Measurements from ENCODE around the gene ATP6V1B1. TPM values are rescaled to one million over a fixed set of nuclear protein-coding genes. Genes with fewer than 3 reads are reported as not detected.

ATP6V1B1 gene
- polyA plus RNA-seq, 3 donors, result not detected

- peaks cover 46% of the 10 kb centered on the region for H4K20me1 ChIP-seq (ENCODE audit: insufficient read depth, low read length)
- H3K27me3 ChIP-seq (ENCODE audit: control insufficient read depth in 2 of 2, insufficient read depth in 2 of 2, low read length in 2 of 2), result no peaks in the 10 kb centered on the region
- 100% methylated on average over 1 of the region's 1 CpG for WGBS (ENCODE audit: insufficient coverage)
- no peak overlapping the region for H3K4me3 ChIP-seq (replicated peaks in 1 of 3; ENCODE audit: low read depth in 2 of 3, low read length in 3 of 3)
- H3K36me3 ChIP-seq (replicated peaks in 1 of 2; ENCODE audit: control insufficient read depth in 1 of 2, insufficient read depth in 2 of 2, low read length in 2 of 2), result peaks cover 56 to 64% of the 10 kb centered on the region in 2 donors
- H3K4me3 Mint-ChIP-seq, result no peak overlapping the region
- peaks cover 7 to 10% of the 10 kb centered on the region in 2 donors for H3K4me1 ChIP-seq (ENCODE audit: control insufficient read depth in 1 of 2, insufficient read depth in 2 of 2, low read length in 2 of 2)
- peaks cover 10% of the 10 kb centered on the region for H3K79me2 ChIP-seq (ENCODE audit: insufficient read depth, low read length)
- no peaks in the 10 kb centered on the region for H3K9me3 ChIP-seq (replicated peaks in 1 of 2; ENCODE audit: control insufficient read depth in 1 of 2, insufficient read depth in 1 of 2, low read length in 2 of 2)
- intact Hi-C loops (cut with micrococcal nuclease), result no loop called here
- H3K27ac Mint-ChIP-seq, result peak overlapping the region in 1 of 7 donors; percentile 12
- no peak overlapping the region for H2AFZ ChIP-seq (ENCODE audit: insufficient read depth, low read depth, low read length, poor library complexity, severe bottlenecking)
- TF ChIP-seq, protein P1, sequence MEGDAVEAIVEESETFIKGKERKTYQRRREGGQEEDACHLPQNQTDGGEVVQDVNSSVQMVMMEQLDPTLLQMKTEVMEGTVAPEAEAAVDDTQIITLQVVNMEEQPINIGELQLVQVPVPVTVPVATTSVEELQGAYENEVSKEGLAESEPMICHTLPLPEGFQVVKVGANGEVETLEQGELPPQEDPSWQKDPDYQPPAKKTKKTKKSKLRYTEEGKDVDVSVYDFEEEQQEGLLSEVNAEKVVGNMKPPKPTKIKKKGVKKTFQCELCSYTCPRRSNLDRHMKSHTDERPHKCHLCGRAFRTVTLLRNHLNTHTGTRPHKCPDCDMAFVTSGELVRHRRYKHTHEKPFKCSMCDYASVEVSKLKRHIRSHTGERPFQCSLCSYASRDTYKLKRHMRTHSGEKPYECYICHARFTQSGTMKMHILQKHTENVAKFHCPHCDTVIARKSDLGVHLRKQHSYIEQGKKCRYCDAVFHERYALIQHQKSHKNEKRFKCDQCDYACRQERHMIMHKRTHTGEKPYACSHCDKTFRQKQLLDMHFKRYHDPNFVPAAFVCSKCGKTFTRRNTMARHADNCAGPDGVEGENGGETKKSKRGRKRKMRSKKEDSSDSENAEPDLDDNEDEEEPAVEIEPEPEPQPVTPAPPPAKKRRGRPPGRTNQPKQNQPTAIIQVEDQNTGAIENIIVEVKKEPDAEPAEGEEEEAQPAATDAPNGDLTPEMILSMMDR (IDR thresholded peaks at IDR 0.05), result no peak
- H3K4me1 Mint-ChIP-seq, result peaks cover 24% of the 10 kb centered on the region
- peaks cover 0 to 3% (median 0%) of the 10 kb centered on the region in 7 donors for H3K9me3 Mint-ChIP-seq
- no peak overlapping the region for H3K27ac ChIP-seq (ENCODE audit: low read depth in 1 of 2, low read length in 2 of 2)
- H3K36me3 Mint-ChIP-seq, result peaks cover 73 to 79% of the 10 kb centered on the region in 2 donors
- no peaks in the 10 kb centered on the region for H3K27me3 Mint-ChIP-seq (ENCODE audit: low read depth in 3 of 3)
- H3K4me2 ChIP-seq (replicated peaks; ENCODE audit: extremely low read depth, low read length, poor library complexity, severe bottlenecking), result no peak overlapping the region
- no peak overlapping the region for H3K9ac ChIP-seq (ENCODE audit: insufficient read depth, low read length, poor library complexity, severe bottlenecking)
- DNase-seq, result no peak
Measured at GRCh38 chr2:70987386-70987785, 51.7 kb downstream of the ATP6V1B1 start.

- Mint-ChIP-seq H3K27ac (no peak overlapping the region), H3K4me3 (no peak overlapping the region), H3K36me3 (peaks cover 70 to 78% of the 10 kb centered on the region in 2 donors), H3K9me3 (peaks cover 0 to 3% (median 0%) of the 10 kb centered on the region in 7 donors), H3K4me1 (peaks cover 29% of the 10 kb centered on the region), H3K27me3 (ENCODE audit: low read depth in 3 of 3) (peaks cover 0 to 1% (median 0%) of the 10 kb centered on the region in 3 donors)
- DNase-seq, result no peak
- Histone ChIP-seq H3K27ac (ENCODE audit: low read depth in 1 of 2, low read length in 2 of 2) (no peak overlapping the region), H4K20me1 (ENCODE audit: insufficient read depth, low read length) (peaks cover 54% of the 10 kb centered on the region), H3K79me2 (ENCODE audit: insufficient read depth, low read length) (peaks cover 17% of the 10 kb centered on the region), H3K36me3 (replicated peaks in 1 of 2; ENCODE audit: control insufficient read depth in 1 of 2, insufficient read depth in 2 of 2, low read length in 2 of 2) (peaks cover 56 to 70% of the 10 kb centered on the region in 2 donors), H2AFZ (ENCODE audit: insufficient read depth, low read depth, low read length, poor library complexity, severe bottlenecking) (no peak overlapping the region), H3K4me2 (replicated peaks; ENCODE audit: extremely low read depth, low read length, poor library complexity, severe bottlenecking) (no peak overlapping the region), H3K9me3 (replicated peaks in 1 of 2; ENCODE audit: control insufficient read depth in 1 of 2, insufficient read depth in 1 of 2, low read length in 2 of 2) (no peaks in the 10 kb centered on the region), H3K4me1 (ENCODE audit: control insufficient read depth in 1 of 2, insufficient read depth in 2 of 2, low read length in 2 of 2) (peaks cover 11 to 15% of the 10 kb centered on the region in 2 donors), H3K27me3 (ENCODE audit: control insufficient read depth in 2 of 2, insufficient read depth in 2 of 2, low read length in 2 of 2) (no peaks in the 10 kb centered on the region), H3K9ac (ENCODE audit: insufficient read depth, low read length, poor library complexity, severe bottlenecking) (no peak overlapping the region), H3K4me3 (replicated peaks in 1 of 3; ENCODE audit: low read depth in 2 of 3, low read length in 3 of 3) (no peak overlapping the region)
- intact Hi-C loops (cut with micrococcal nuclease), result no loop called here
- TF ChIP-seq, protein P1 (IDR thresholded peaks at IDR 0.05), result no peak
- 100% methylated on average over 2 of the region's 4 CpGs for WGBS (ENCODE audit: insufficient coverage)
Measured at GRCh38 chr2:70988151-70988550, 52.5 kb downstream of the ATP6V1B1 start.
